K562 (cell line): ENCODE results near the gene SLC13A4. TPM values are rescaled to one million over a fixed set of nuclear protein-coding genes. Genes with fewer than 3 reads are reported as not detected.

Experiments
- ATAC-seq: fragments of 200-7000 bp; cut with Tn5 transposase; 3 replicates; pipeline ENCODE4 v1.9.1; 2020; ENCODE audit warnings: moderate library complexity
- BruUV-seq: library from RNA; stranded (reverse); fragments of 400-500 nt; replicated peaks from 2 replicates; lab custom pipeline; 2021; lab: Mats Ljungman, UMichigan
- CTCF ChIA-PET: fragments of 300-600 bp; formaldehyde crosslinking; extraction: SDS; loops from one replicate; lab custom pipeline; 2021; ENCODE audit warnings: low intra/inter-chr PET ratio; lab: Yijun Ruan, JAX
- POLR2A ChIA-PET: fragments of 300-600, 350-650 bp; sonication (Branson Sonifier 250); formaldehyde crosslinking; extraction: SDS; loops from one replicate; lab custom pipeline; 2021; ENCODE audit warnings: antibody characterized with exemption, inconsistent platforms; lab: Yijun Ruan, JAX
- DNase-seq, 4 experiments: peaks; one replicate each; pipeline versions ENCODE4 v3.0.0 to v3.0.0-alpha.2; 2011 to 2018; ENCODE audit warnings: low spot score in 3 of 4, mixed read lengths in 3 of 4; ENCODE audit errors: extremely low read depth in 1 of 4
- FAIRE-seq: peaks from 2 replicates; lab custom pipeline; 2011; peaks lifted over from hg19 to GRCh38; lab: Jason Lieb, UNC
- H2AFZ ChIP-seq: 2 replicates; pipeline ENCODE4 v1.6.0; 2011; ENCODE audit warnings: low read depth, low read length, control low read depth, inconsistent platforms
- H3K27ac ChIP-seq: fragments of 200-600 bp; 3 replicates; pipeline ENCODE4 v1.8.0; 2011; ENCODE audit warnings: low read depth, mild to moderate bottlenecking, control low read depth, inconsistent platforms, low read length, moderate library complexity, mixed read lengths; ENCODE audit errors: extremely low read depth
- H3K27me3 ChIP-seq, 2 experiments: fragments of 300-600 bp in 1 of 2; 2 replicates in 1 of 2; 3 replicates in 1 of 2; pipeline versions ENCODE4 v1.6.0 to v1.8.0; 2011; ENCODE audit warnings: inconsistent platforms in 2 of 2, low read length in 2 of 2, mild to moderate bottlenecking in 1 of 2, mixed read lengths in 1 of 2, moderate library complexity in 1 of 2; ENCODE audit not compliant: control insufficient read depth in 2 of 2, insufficient read depth in 2 of 2
- H3K36me3 ChIP-seq: fragments of 300-600 bp; 3 replicates; pipeline ENCODE4 v1.8.0; 2011; ENCODE audit warnings: mild to moderate bottlenecking, low read length, inconsistent platforms; ENCODE audit not compliant: control insufficient read depth, insufficient read depth
- H3K4me1 ChIP-seq, 2 experiments: fragments of 200-600 bp in 1 of 2; replicated peaks in 1 of 2; 2 replicates in 1 of 2; 3 replicates in 1 of 2; pipeline versions ENCODE4 v1.5.1 to v1.8.0; 2011; ENCODE audit warnings: inconsistent platforms in 2 of 2, low read length in 2 of 2, mild to moderate bottlenecking in 1 of 2, mixed read lengths in 1 of 2, moderate library complexity in 1 of 2; ENCODE audit not compliant: control insufficient read depth in 2 of 2, insufficient read depth in 2 of 2
- H3K4me2 ChIP-seq: 2 replicates; pipeline ENCODE4 v1.6.1; 2011; ENCODE audit warnings: low read length, control low read depth, inconsistent platforms, mixed read lengths; ENCODE audit not compliant: insufficient read depth
- H3K4me3 ChIP-seq: fragments of 200-600 bp; sonication (generic), shearing (Covaris generic); 2 replicates; pipeline ENCODE4 v1.5.1; 2016; ENCODE audit warnings: control low read depth, inconsistent platforms
- H3K79me2 ChIP-seq: fragments of 200-600 bp; 3 replicates; pipeline ENCODE4 v1.8.0; 2011; ENCODE audit warnings: low read length, inconsistent platforms; ENCODE audit not compliant: control insufficient read depth, insufficient read depth
- H3K9ac ChIP-seq, 2 experiments: 2 replicates each; pipeline versions ENCODE4 v1.6.0 to v1.6.1; 2011; ENCODE audit warnings: low read depth in 2 of 2, low read length in 2 of 2, control low read depth in 1 of 2, inconsistent platforms in 1 of 2, mild to moderate bottlenecking in 1 of 2, mixed read lengths in 1 of 2; ENCODE audit not compliant: insufficient read depth in 1 of 2
- H3K9me1 ChIP-seq: one replicate; pipeline ENCODE4 v1.6.0; 2011; ENCODE audit warnings: inconsistent platforms, mild to moderate bottlenecking, low read length, moderate library complexity; ENCODE audit not compliant: control insufficient read depth, insufficient read depth
- H3K9me3 ChIP-seq: replicated peaks from 2 replicates; pipeline ENCODE4 v1.5.1; 2011; ENCODE audit warnings: low read depth, low read length, inconsistent platforms; ENCODE audit not compliant: control insufficient read depth, insufficient read depth
- H4K20me1 ChIP-seq: replicated peaks from 2 replicates; pipeline ENCODE4 v1.6.1; 2011; ENCODE audit warnings: low read length, inconsistent platforms, mixed read lengths; ENCODE audit not compliant: control insufficient read depth, insufficient read depth
- CBX3 ChIP-seq, 2 experiments: IDR thresholded peaks; 1 replicate in 1 of 2; 2 replicates in 1 of 2; pipeline ENCODE4 v1.6.1; 2012; ENCODE audit warnings: inconsistent platforms in 2 of 2, low read length in 2 of 2, borderline replicate concordance in 1 of 2, control low read depth in 1 of 2
- GMEB1 ChIP-seq: fragments of 250-450 bp; sonication (Bioruptor Pico); IDR thresholded peaks from 2 replicates; pipeline ENCODE4 v1.4.0; 2020; ENCODE audit warnings: mild to moderate bottlenecking
- ID3 ChIP-seq, 2 experiments: fragments of 250-450 bp in 1 of 2; fragments of 450-650 bp in 1 of 2; sonication (Bioruptor Pico) in 1 of 2; IDR thresholded peaks; 2 replicates each; pipeline versions ENCODE4 v1.6.1 to v1.8.0; 2016 to 2021; ENCODE audit warnings: mild to moderate bottlenecking in 2 of 2, moderate library complexity in 2 of 2, missing compliant biosample characterization in 1 of 2, missing genetic modification characterization in 1 of 2
- PKNOX1 ChIP-seq: fragments of 450-650 bp; IDR thresholded peaks from 2 replicates; pipeline ENCODE4 v1.6.1; 2016
- RBFOX2 ChIP-seq: fragments of 200-400 bp; formaldehyde crosslinking; IDR thresholded peaks from 2 replicates; pipeline ENCODE4 v1.6.1; 2017; ENCODE audit warnings: low read depth, mild to moderate bottlenecking, low read length, moderate library complexity
- RREB1 ChIP-seq: fragments of 250-450 bp; sonication (Bioruptor Pico); IDR thresholded peaks from 2 replicates; pipeline ENCODE4 v1.4.0; 2020
- ZBTB12 ChIP-seq: fragments of 250-450 bp; sonication (Bioruptor Pico); IDR thresholded peaks from 2 replicates; pipeline ENCODE4 v1.4.0; 2020
- ZNF584 ChIP-seq: fragments of 200-800 bp; sonication (Bioruptor generic); IDR thresholded peaks from 2 replicates; pipeline ENCODE4 v1.6.1; 2016; ENCODE audit warnings: low read depth, mild to moderate bottlenecking, missing genetic modification characterization, missing compliant biosample characterization
- WGBS: fragments of 100-300 bp; shearing (Covaris generic); methylation state at CpG from one replicate; pipeline ENCODE4 v1.1.6; 2016; ENCODE audit warnings: low coverage, mixed read lengths; ENCODE audit not compliant: insufficient coverage; ENCODE audit errors: missing lambda C conversion rate; 5-methylcytosine and 5-hydroxymethylcytosine counted together
- in situ Hi-C: fragments of 300-500 bp; cut with MboI; formaldehyde crosslinking; loops from 4 replicates; pipeline ENCODE4 v1.15.0; 2018; ENCODE audit warnings: inconsistent platforms, mixed read lengths
- intact Hi-C: fragments of 100-400 bp; cut with micrococcal nuclease; formaldehyde crosslinking; loops from 2 replicates; pipeline ENCODE4 v1.14.2; 2022
- polyA plus RNA-seq, 8 experiments: library from polyadenylated mRNA; depleted of rRNA in 4 of 8; stranded (reverse) in 5 of 8; unstranded in 3 of 8; fragments of >200 nt; fragmentation: Nextera tagmentation in 2 of 8; fragmentation: Illumina TruSeq in 1 of 8; extraction: Ambion mirVana in 2 of 8; extraction: Trizol in 1 of 8; gene quantifications; 2 replicates each; pipeline versions ENCODE4 v1.2.1 to v1.2.3, GENCODE V29; 2011 to 2014; ENCODE audit warnings: inconsistent platforms in 1 of 8, missing spikeins in 1 of 8
- total RNA-seq, 7 experiments: library from RNA; depleted of rRNA in 6 of 7; stranded (reverse); fragments of >200 nt in 6 of 7; fragmentation: Illumina TruSeq in 2 of 7; extraction: Trizol in 2 of 7; gene quantifications; 2 replicates each; pipeline versions ENCODE4 v1.2.1 to v1.2.3, GENCODE V29; 2011 to 2021; ENCODE audit warnings: low replicate concordance in 1 of 7

Gene SLC13A4
- total and polyA plus RNA-seq, 9 of the 15 experiments (the other 6 are each of a cell fraction or from before 2014, with no cell fraction given), result 0.11 to 1.0 (median 0.36) TPM

- peaks cover 12 to 14% of the 10 kb centered on the region in 2 experiments; a peak in 4 of 5 replicates for H3K4me1 ChIP-seq
- WGBS, result 15% methylated on average over 15 of the region's 15 CpGs
- POLR2A ChIA-PET, result interaction anchor here (2.8 kb wide), 1 partner anchor 11 kb away, joined by 10 read pairs; the partner anchor contains the start of gene STMP1
- peak; percentile 90 for FAIRE-seq
- H3K4me2 ChIP-seq, result peak overlapping the region; percentile 43
- peak overlapping the region; percentile 5; the same call in 1 of the 2 replicates for H2AFZ ChIP-seq
- peaks cover 6% of the 10 kb centered on the region; the same call in 1 of the 2 replicates for H4K20me1 ChIP-seq
- no peaks in the 10 kb centered on the region for H3K79me2 ChIP-seq
- peak overlapping the region in 1 of 2 experiments; percentile 57; a peak in 1 of 4 replicates for H3K9ac ChIP-seq
- peak in 2 of 4 experiments; percentile 70 to 83 for DNase-seq
- intact Hi-C loops (loop anchor here (1.0 kb wide), 1 partner anchor 370 kb away; no protein-coding TSS in a partner anchor), in situ Hi-C loops (no loop called here)
- H3K9me3 ChIP-seq, result no peaks in the 10 kb centered on the region
- CTCF ChIA-PET, result interaction anchor here (0.7 kb wide), 1 partner anchor 374 kb away, joined by 3 read pairs; no protein-coding TSS in a partner anchor
- H3K27ac ChIP-seq, result peak overlapping the region; percentile 38; the same call in 2 of the 3 replicates
- peak; percentile 89 for ATAC-seq
- peaks cover 39% of the 10 kb centered on the region for H3K36me3 ChIP-seq
- BruUV-seq, result TSS peak; percentile 25
- no peak overlapping the region for H3K4me3 ChIP-seq
- H3K27me3 ChIP-seq, result no peaks in the 10 kb centered on the region
- no peaks in the 10 kb centered on the region for H3K9me1 ChIP-seq
- TF ChIP-seq ID3 (CRISPR knock-in tag; IDR thresholded peaks at IDR 0.05) (no peak), ID3 (tag; IDR thresholded peaks at IDR 0.05) (peak; percentile 71), GMEB1 (0 out of 2 replicates have a peak, but pooled peaks have one; percentile 4), ZBTB12 (CRISPR knock-in tag) (peak; percentile 87), RREB1 (peak; percentile 85; the same call in 1 of the 2 replicates), RBFOX2 (no peak), PKNOX1 (peak; percentile 95), ZNF584 (CRISPR knock-in tag) (0 out of 2 replicates have a peak, but pooled peaks have one; percentile 32), CBX3 (IDR thresholded peaks at IDR 0.05; ENCODE audit: borderline replicate concordance in 1 of 2, low read length in 2 of 2) (peak in 1 of 2 experiments; percentile 35; a peak in 1 of 3 replicates)
Observed at GRCh38 chr7:135650831-135651573, 77.0 kb downstream of the SLC13A4 start.
